ENCODE data around the gene PMM2.

- no peak for TF ChIP-seq CTCF (IDR thresholded peaks at IDR 0.05)
- TF ChIP-seq EZH2 (IDR thresholded peaks at IDR 0.05; ENCODE audit: borderline replicate concordance, insufficient read depth, low read depth, low read length, poor library complexity, severe bottlenecking), result no peak
Measured at GRCh38 chr16:8831450-8831849, 33.8 kb downstream of the PMM2 start.

Measured in B cell (primary cell).